Heart left ventricle (tissue), 16 donors: ENCODE measurements around the gene ITIH6. TPM values are rescaled to one million over a fixed set of nuclear protein-coding genes. Genes with fewer than 3 reads are reported as not detected.

Experiments
- ATAC-seq, 4 donors: fragments of 200-7000 bp; cut with Tn5 transposase; one replicate each; pipeline ENCODE4 v1.9.1; 2020 to 2022; ENCODE audit warnings: moderate library complexity in 4 of 4, mild to moderate bottlenecking in 3 of 4, moderate number of reproducible peaks in 1 of 4
- DNase-seq, 5 donors: peaks; one replicate each; pipeline ENCODE4 v3.0.0-alpha.2; 2020
- H3K27ac ChIP-seq, 12 donors: fragments of 200-600 bp; sonication (generic) in 4 of 12; one replicate each; pipeline versions ENCODE4 v1.5.0 to v1.8.0; 2016 to 2022; ENCODE audit warnings: mild to moderate bottlenecking in 2 of 12
- H3K27me3 ChIP-seq, 9 donors: fragments of 200-600 bp; sonication (generic) in 2 of 9; one replicate each; pipeline versions ENCODE4 v1.5.1 to v1.8.0; 2016 to 2022; ENCODE audit warnings: mild to moderate bottlenecking in 3 of 9
- H3K36me3 ChIP-seq, 9 donors: fragments of 200-600 bp; sonication (generic) in 2 of 9; one replicate each; pipeline versions ENCODE4 v1.5.0 to v1.8.0; 2018 to 2022; ENCODE audit warnings: mild to moderate bottlenecking in 2 of 9
- H3K4me1 ChIP-seq, 12 donors: fragments of 200-600 bp; sonication (generic) in 4 of 12; one replicate each; pipeline versions ENCODE4 v1.5.0 to v1.8.0; 2016 to 2022; ENCODE audit warnings: mild to moderate bottlenecking in 3 of 12
- H3K4me3 ChIP-seq, 12 donors: fragments of 200-600 bp; sonication (generic) in 4 of 12; one replicate each; pipeline versions ENCODE4 v1.5.0 to v1.8.0; 2017 to 2022; ENCODE audit warnings: mild to moderate bottlenecking in 9 of 12, moderate library complexity in 4 of 12
- H3K9me3 ChIP-seq, 12 donors: fragments of 200-600 bp; sonication (generic) in 4 of 12; one replicate each; pipeline versions ENCODE4 v1.5.0 to v1.8.0; 2016 to 2022; ENCODE audit warnings: mild to moderate bottlenecking in 1 of 12
- POLR2A ChIP-seq, 2 donors: fragments of 450-650 bp; IDR thresholded peaks; one replicate each; pipeline ENCODE4 v1.6.1; 2017; ENCODE audit warnings: antibody characterized with exemption in 2 of 2, mild to moderate bottlenecking in 2 of 2, moderate library complexity in 2 of 2
- WGBS, 4 donors: extraction: QIAGEN DNeasy Blood & Tissue Kit in 2 of 4; methylation state at CpG; one replicate each; pipeline versions ENCODE4 v1.1.5 to v1.1.7; 2013 to 2018; 5-methylcytosine and 5-hydroxymethylcytosine counted together
- intact Hi-C, 10 donors: fragments of 100-400 bp; cut with DNase I; formaldehyde crosslinking; loops; one replicate each; pipeline versions ENCODE4 v1.11.1 to v1.14.2; 2022
- polyA plus RNA-seq, 2 donors: library from polyadenylated mRNA; stranded (reverse); fragments of 200-250 nt; gene quantifications; one replicate each; pipeline ENCODE4 v1.2.3, GENCODE V29; 2013
- total RNA-seq, 9 donors: library from RNA; depleted of rRNA in 2 of 9; stranded (reverse); fragments of >200 nt in 2 of 9; fragmentation: NEBNext Ultra II Directional in 3 of 9; extraction: Animal tissue kit (Norgen Biotek cat#: 25700) in 3 of 9; gene quantifications; one replicate each; pipeline versions ENCODE4 v1.1.0 to v1.2.4, GENCODE V29; 2016 to 2023
- TF ChIP-seq, protein P1 (sequence below), 12 donors: fragments of 200-600 bp; sonication (generic) in 4 of 12; IDR thresholded peaks; one replicate each; pipeline versions ENCODE4 v1.5.0 to v1.8.0; 2018 to 2022; ENCODE audit warnings: antibody characterized with exemption in 12 of 12, mild to moderate bottlenecking in 5 of 12
- donor health status: ischemic (EF 13 %, LVEDD 7.1; RV severe dilation, severe dysfunction).
- donor health status: healthy with polysubstance abuse.
- donor health status: DM: no; HTN: yes; CAD: no.
- donor health status: DM: no; HTN: no; CAD: no.
- donor health status: ischemic (EF 25% LVEDD 6.9; RV normal size, moderate dysfunction).
- donor health status: ischemic (EF 25% LVEDD 5.7; RV mildly dilated, moderate dysfunction).
- donor health status: healthy.
- donor health status: DM: yes; HTN: yes; CAD: no.
- donor health status: ischemic (EF 35%, LVEDD 5.7; RV mildly dilated, moderate dysfunction).
- donor health status: nonischemic (EF 11% LVEDD 7.7; RV severe dilation, severe dysfunction).
- donor health status: DM: yes; HTN: yes; CAD: no.
- donor health status: PGD.
- donor health status: ischemic (EF 29% LVEDD 5.4; RV normal size, mild dysfunction).
- donor health status: nonischemic (EF 23%, LVEDD 6.1; RV moderate dilation, normal function).

ITIH6 gene
- total and polyA plus RNA-seq, 11 donors: not detected

DNA sequence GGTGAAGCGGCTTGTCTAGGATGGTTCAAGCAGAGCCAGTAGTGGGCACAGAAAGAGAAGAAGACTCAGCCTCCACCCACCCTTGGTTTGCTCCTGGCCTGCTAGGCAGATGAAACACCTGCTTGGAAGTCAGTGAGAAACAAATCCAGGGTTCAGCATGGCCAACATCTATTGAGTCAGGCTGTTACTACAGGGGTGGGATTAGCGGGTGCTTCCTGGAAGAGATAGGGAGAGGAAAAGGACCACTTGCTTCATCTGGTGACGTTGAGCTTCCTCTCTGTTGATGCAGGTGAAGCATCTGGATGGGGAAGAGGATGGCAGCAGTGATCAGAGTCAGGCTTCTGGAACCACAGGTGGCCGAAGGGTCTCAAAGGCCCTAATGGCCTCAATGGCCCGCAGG, 12.5 kb upstream of the ITIH6 start:
- peaks cover 0 to 18% (median 7%) of the 10 kb centered on the region in 12 donors for H3K4me1 ChIP-seq
- no peak overlapping the region for H3K27ac ChIP-seq
- H3K27me3 ChIP-seq: no peaks in the 10 kb centered on the region
- no peak overlapping the region for H3K4me3 ChIP-seq
- ATAC-seq (no peak), DNase-seq (no peak)
- WGBS, 4 donors: 73 to 91% (median 80%) methylated on average over 4 to 5 of the region's 5 CpGs
- H3K36me3 ChIP-seq: peaks cover 0 to 61% (median 49%) of the 10 kb centered on the region in 9 donors
- intact Hi-C loops: no loop called here
- TF ChIP-seq, protein P1, sequence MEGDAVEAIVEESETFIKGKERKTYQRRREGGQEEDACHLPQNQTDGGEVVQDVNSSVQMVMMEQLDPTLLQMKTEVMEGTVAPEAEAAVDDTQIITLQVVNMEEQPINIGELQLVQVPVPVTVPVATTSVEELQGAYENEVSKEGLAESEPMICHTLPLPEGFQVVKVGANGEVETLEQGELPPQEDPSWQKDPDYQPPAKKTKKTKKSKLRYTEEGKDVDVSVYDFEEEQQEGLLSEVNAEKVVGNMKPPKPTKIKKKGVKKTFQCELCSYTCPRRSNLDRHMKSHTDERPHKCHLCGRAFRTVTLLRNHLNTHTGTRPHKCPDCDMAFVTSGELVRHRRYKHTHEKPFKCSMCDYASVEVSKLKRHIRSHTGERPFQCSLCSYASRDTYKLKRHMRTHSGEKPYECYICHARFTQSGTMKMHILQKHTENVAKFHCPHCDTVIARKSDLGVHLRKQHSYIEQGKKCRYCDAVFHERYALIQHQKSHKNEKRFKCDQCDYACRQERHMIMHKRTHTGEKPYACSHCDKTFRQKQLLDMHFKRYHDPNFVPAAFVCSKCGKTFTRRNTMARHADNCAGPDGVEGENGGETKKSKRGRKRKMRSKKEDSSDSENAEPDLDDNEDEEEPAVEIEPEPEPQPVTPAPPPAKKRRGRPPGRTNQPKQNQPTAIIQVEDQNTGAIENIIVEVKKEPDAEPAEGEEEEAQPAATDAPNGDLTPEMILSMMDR (IDR thresholded peaks at IDR 0.05): no peak
- no peak for TF ChIP-seq POLR2A (IDR thresholded peaks at IDR 0.05)
- no peaks in the 10 kb centered on the region for H3K9me3 ChIP-seq

GRCh38 chrX:54808605-54809483, 10.8 kb upstream of the ITIH6 start:
- TF ChIP-seq, protein P1 (IDR thresholded peaks at IDR 0.05): no peak
- TF ChIP-seq POLR2A (IDR thresholded peaks at IDR 0.05): no peak
- H3K36me3 ChIP-seq: peaks cover 0 to 45% (median 32%) of the 10 kb centered on the region in 9 donors
- peak overlapping the region; percentile 46 to 99 (median 71) for H3K4me3 ChIP-seq
- no peaks in the 10 kb centered on the region for H3K27me3 ChIP-seq
- DNase-seq (peak; percentile 92 to 96 (median 94)), ATAC-seq (peak; percentile 88 to 93 (median 90))
- H3K27ac ChIP-seq: peak overlapping the region; percentile 78 to 98 (median 89)
- peaks cover 0 to 18% (median 7%) of the 10 kb centered on the region in 12 donors for H3K4me1 ChIP-seq
- H3K9me3 ChIP-seq: no peaks in the 10 kb centered on the region
- WGBS, 4 donors: 2 to 45% (median 21%) methylated on average over 32 to 38 of the region's 38 CpGs
- intact Hi-C loops: loop anchor here in 5 of 10 donors (2.0 to 10.0 kb wide), 5 partner anchors 164 to 767 kb away; partner anchors contain the start of genes APEX2 (in 2 of the 5) and PHF8 (in 1 of the 5)

- H3K27ac ChIP-seq: peak overlapping the region; percentile 78 to 98 (median 89)
- TF ChIP-seq POLR2A (IDR thresholded peaks at IDR 0.05): no peak
- TF ChIP-seq, protein P1 (IDR thresholded peaks at IDR 0.05): no peak
- intact Hi-C loops: loop anchor here in 5 of 10 donors (2.0 to 10.0 kb wide), 5 partner anchors 163 to 766 kb away; partner anchors contain the start of genes APEX2 (in 2 of the 5) and PHF8 (in 1 of the 5)
- peaks cover 0 to 38% (median 25%) of the 10 kb centered on the region in 9 donors for H3K36me3 ChIP-seq
- no peaks in the 10 kb centered on the region for H3K9me3 ChIP-seq
- H3K4me3 ChIP-seq: peak overlapping the region; percentile 46 to 99 (median 71)
- H3K27me3 ChIP-seq: peaks cover 0 to 4% (median 0%) of the 10 kb centered on the region in 9 donors
- H3K4me1 ChIP-seq: peaks cover 0 to 18% (median 7%) of the 10 kb centered on the region in 12 donors
- DNase-seq (peak; percentile 75 to 83 (median 82)), ATAC-seq (peak; percentile 79 to 92 (median 87))
- WGBS, 4 donors: 0 to 45% (median 15%) methylated on average over 23 of the region's 23 CpGs
Measured at GRCh38 chrX:54808109-54808604, 10.1 kb upstream of the ITIH6 start.
